TTC549 (cell line): ENCODE data around the gene CRACR2B.

Experiments
- FAIRE-seq: peaks from 2 replicates; lab custom pipeline; 2012; peaks lifted over from hg19 to GRCh38; lab: Jason Lieb, UNC

Gene CRACR2B

GRCh38 chr11:855330-855674 lies 27.6 kb downstream of the CRACR2B start:
- FAIRE-seq: no peak

- FAIRE-seq: no peak
Measured at GRCh38 chr11:855796-856195, 28.1 kb downstream of the CRACR2B start.

GRCh38 chr11:856397-856796 lies 28.7 kb downstream of the CRACR2B start:
- FAIRE-seq: no peak

GRCh38 chr11:858053-858761 lies 30.5 kb downstream of the CRACR2B start:
- FAIRE-seq: no peak

GRCh38 chr11:858762-859339 lies 31.1 kb downstream of the CRACR2B start:
- no peak for FAIRE-seq

GRCh38 chr11:859394-860131 lies 31.8 kb downstream of the CRACR2B start:
- FAIRE-seq: no peak

GRCh38 chr11:860234-861104 lies 32.8 kb downstream of the CRACR2B start:
- no peak for FAIRE-seq

GRCh38 chr11:861105-861479 lies 33.4 kb downstream of the CRACR2B start:
- FAIRE-seq: no peak

- FAIRE-seq: no peak
Measured at GRCh38 chr11:862081-862661, 34.5 kb downstream of the CRACR2B start.

- FAIRE-seq: no peak
Measured at GRCh38 chr11:862696-863022, 34.9 kb downstream of the CRACR2B start.

- FAIRE-seq: no peak
Measured at GRCh38 chr11:863023-863909, 35.5 kb downstream of the CRACR2B start.

GRCh38 chr11:863910-864827 lies 36.5 kb downstream of the CRACR2B start:
- FAIRE-seq: no peak

GRCh38 chr11:864898-865297 lies 37.2 kb downstream of the CRACR2B start:
- no peak for FAIRE-seq

- no peak for FAIRE-seq
Measured at GRCh38 chr11:865462-866430, 38.0 kb downstream of the CRACR2B start.

GRCh38 chr11:866481-866880 lies 38.8 kb downstream of the CRACR2B start:
- no peak for FAIRE-seq

GRCh38 chr11:867856-868358 lies 40.2 kb downstream of the CRACR2B start:
- no peak for FAIRE-seq

GRCh38 chr11:868394-868793 lies 40.7 kb downstream of the CRACR2B start:
- no peak for FAIRE-seq

- FAIRE-seq: no peak
Measured at GRCh38 chr11:868802-869201, 41.1 kb downstream of the CRACR2B start.
